Neuronal stem cell (in vitro differentiated cells): ENCODE results near the gene ZDHHC20.

Source experiments
- DNase-seq: peaks from one replicate; pipeline ENCODE4 v3.0.0-alpha.2; 2013; ENCODE audit warnings: low spot score
- H2AFZ ChIP-seq: one replicate; pipeline ENCODE4 v1.6.1; 2013; ENCODE audit warnings: mild to moderate bottlenecking, low read length, inconsistent platforms
- H2AK5ac ChIP-seq: 2 replicates; pipeline ENCODE4 v1.6.1; 2013; ENCODE audit warnings: low read depth, mild to moderate bottlenecking, inconsistent platforms, low read length, moderate library complexity, mixed read lengths
- H2BK120ac ChIP-seq: 2 replicates; pipeline ENCODE4 v1.6.1; 2013; ENCODE audit warnings: low read depth, mild to moderate bottlenecking, inconsistent platforms, low read length, moderate library complexity, mixed read lengths
- H2BK12ac ChIP-seq: one replicate; pipeline ENCODE4 v1.6.1; 2013; ENCODE audit warnings: low read length, inconsistent platforms
- H2BK15ac ChIP-seq: 2 replicates; pipeline ENCODE4 v1.6.1; 2013; ENCODE audit warnings: mild to moderate bottlenecking, low read length, inconsistent platforms, mixed read lengths
- H2BK5ac ChIP-seq: one replicate; pipeline ENCODE4 v1.6.1; 2013; ENCODE audit warnings: inconsistent platforms, mild to moderate bottlenecking, low read length, moderate library complexity
- H3K14ac ChIP-seq: one replicate; pipeline ENCODE4 v1.6.1; 2013; ENCODE audit warnings: low read length, inconsistent platforms
- H3K18ac ChIP-seq: 2 replicates; pipeline ENCODE4 v1.6.1; 2013; ENCODE audit warnings: low read length, inconsistent platforms
- H3K23ac ChIP-seq: 2 replicates; pipeline ENCODE4 v1.6.1; 2013; ENCODE audit warnings: low read depth, mild to moderate bottlenecking, mixed read lengths, low read length, inconsistent platforms; ENCODE audit not compliant: poor library complexity
- H3K27ac ChIP-seq: replicated peaks from 3 replicates; pipeline ENCODE4 v1.5.1; 2013; ENCODE audit warnings: low read length, inconsistent platforms
- H3K27me3 ChIP-seq, 3 experiments: 2 replicates each; pipeline ENCODE4 v1.6.1; 2013; ENCODE audit warnings: low read length in 3 of 3, mild to moderate bottlenecking in 2 of 3, inconsistent platforms in 1 of 3, low read depth in 1 of 3, mixed read lengths in 1 of 3, moderate library complexity in 1 of 3; ENCODE audit not compliant: control insufficient read depth in 3 of 3, insufficient read depth in 3 of 3
- H3K36me3 ChIP-seq, 2 donors: replicated peaks in 1 of 2; 2 replicates each; pipeline ENCODE4 v1.6.1; 2013; ENCODE audit warnings: low read length in 2 of 2; ENCODE audit not compliant: control insufficient read depth in 2 of 2, insufficient read depth in 2 of 2
- H3K4ac ChIP-seq: 2 replicates; pipeline ENCODE4 v1.6.1; 2013; ENCODE audit warnings: inconsistent platforms, mild to moderate bottlenecking, low read length, moderate library complexity
- H3K4me1 ChIP-seq, 2 donors: 1 replicate in 1 of 2; 2 replicates in 1 of 2; pipeline ENCODE4 v1.6.1; 2013; ENCODE audit warnings: low read length in 2 of 2, low read depth in 1 of 2; ENCODE audit not compliant: control insufficient read depth in 2 of 2, insufficient read depth in 1 of 2
- H3K4me2 ChIP-seq: one replicate; pipeline ENCODE4 v1.6.1; 2013; ENCODE audit warnings: mild to moderate bottlenecking, low read length, inconsistent platforms; ENCODE audit not compliant: insufficient read depth, poor library complexity, severe bottlenecking
- H3K4me3 ChIP-seq, 2 donors: 2 replicates each; pipeline ENCODE4 v1.5.1; 2013; ENCODE audit warnings: low read length in 2 of 2, mild to moderate bottlenecking in 2 of 2, inconsistent platforms in 1 of 2, moderate library complexity in 1 of 2
- H3K79me1 ChIP-seq: one replicate; pipeline ENCODE4 v1.6.1; 2013; ENCODE audit warnings: low read depth, mild to moderate bottlenecking, inconsistent platforms, low read length, moderate library complexity
- H3K9ac ChIP-seq: one replicate; pipeline ENCODE4 v1.6.1; 2013; ENCODE audit warnings: mild to moderate bottlenecking, low read depth, low read length, inconsistent platforms; ENCODE audit not compliant: poor library complexity
- H3K9me3 ChIP-seq, 2 donors: replicated peaks in 1 of 2; 2 replicates each; pipeline versions ENCODE3 to v1.6.1; 2013; ENCODE audit warnings: low read length in 2 of 2, mild to moderate bottlenecking in 2 of 2, inconsistent platforms in 1 of 2, low read depth in 1 of 2, mixed read lengths in 1 of 2, moderate library complexity in 1 of 2; ENCODE audit not compliant: control insufficient read depth in 2 of 2, insufficient read depth in 1 of 2
- H4K8ac ChIP-seq: one replicate; pipeline ENCODE4 v1.6.1; 2013; ENCODE audit warnings: low read depth, mild to moderate bottlenecking, inconsistent platforms, low read length, moderate library complexity
- H4K91ac ChIP-seq: one replicate; pipeline ENCODE4 v1.6.1; 2013; ENCODE audit warnings: low read length, low read depth, mild to moderate bottlenecking, inconsistent platforms; ENCODE audit not compliant: poor library complexity
- WGBS, 2 donors: extraction: QIAGEN DNeasy Blood & Tissue Kit; methylation state at CpG; one replicate each; pipeline ENCODE4 v1.1.7; 2013; ENCODE audit warnings: missing lambda C conversion rate in 2 of 2, mixed read lengths in 1 of 2; ENCODE audit not compliant: insufficient read length in 2 of 2, insufficient replicate concordance in 1 of 2; ENCODE audit errors: extremely low coverage in 2 of 2; 5-methylcytosine and 5-hydroxymethylcytosine counted together

The ZDHHC20 gene

GRCh38 chr13:21338639-21339278 is 120.3 kb downstream of the ZDHHC20 start:
- no peak overlapping the region for H3K27ac ChIP-seq
- no peak overlapping the region for H3K23ac ChIP-seq
- peak overlapping the region; percentile 74 for H2AK5ac ChIP-seq
- H3K4me2 ChIP-seq, result no peak overlapping the region
- no peak overlapping the region for H3K14ac ChIP-seq
- no peaks in the 10 kb centered on the region for H3K9me3 ChIP-seq
- H4K91ac ChIP-seq, result peak overlapping the region; percentile 86
- no peak overlapping the region for H3K4me3 ChIP-seq
- no peak overlapping the region for H3K4ac ChIP-seq
- no peak overlapping the region for H2BK120ac ChIP-seq
- no peaks in the 10 kb centered on the region for H3K36me3 ChIP-seq
- H3K9ac ChIP-seq, result peak overlapping the region; percentile 71
- no peak overlapping the region for H2BK5ac ChIP-seq
- H3K18ac ChIP-seq, result peak overlapping the region; percentile 58
- WGBS, 2 donors, result no CpG with 5 or more reads among the region's 4 CpGs
- no peak overlapping the region for H2BK15ac ChIP-seq
- H3K79me1 ChIP-seq, result no peaks in the 10 kb centered on the region
- DNase-seq, result no peak
- no peaks in the 10 kb centered on the region for H3K27me3 ChIP-seq
- no peak overlapping the region for H4K8ac ChIP-seq
- no peak overlapping the region for H2BK12ac ChIP-seq
- H2AFZ ChIP-seq, result peak overlapping the region; percentile 69
- H3K4me1 ChIP-seq, result peaks cover 4 to 11% of the 10 kb centered on the region in 2 donors

GRCh38 chr13:21338156-21338555 is 120.9 kb downstream of the ZDHHC20 start:
- Histone ChIP-seq H3K4me1 (peaks cover 4 to 11% of the 10 kb centered on the region in 2 donors), H3K27ac (no peak overlapping the region), H2BK120ac (no peak overlapping the region), H3K79me1 (no peaks in the 10 kb centered on the region), H3K36me3 (no peaks in the 10 kb centered on the region), H3K4ac (no peak overlapping the region), H4K8ac (no peak overlapping the region), H3K14ac (no peak overlapping the region), H3K4me3 (no peak overlapping the region), H2AK5ac (no peak overlapping the region), H2BK12ac (no peak overlapping the region), H3K23ac (no peak overlapping the region), H3K4me2 (no peak overlapping the region), H4K91ac (no peak overlapping the region), H2AFZ (peak overlapping the region; percentile 69), H3K9ac (no peak overlapping the region), H3K9me3 (no peaks in the 10 kb centered on the region), H3K27me3 (no peaks in the 10 kb centered on the region), H2BK5ac (no peak overlapping the region), H3K18ac (peak overlapping the region; percentile 1), H2BK15ac (no peak overlapping the region)
- no CpG with 5 or more reads among the region's 6 CpGs for WGBS, 2 donors
- DNase-seq, result no peak

- peak overlapping the region; percentile 82 for H3K23ac ChIP-seq
Observed at GRCh38 chr13:21336609-21337349, 122.3 kb downstream of the ZDHHC20 start.

GRCh38 chr13:21333186-21333585 is 125.9 kb downstream of the ZDHHC20 start:
- no peak for DNase-seq
- no peak overlapping the region for H3K23ac ChIP-seq
- no peaks in the 10 kb centered on the region for H3K36me3 ChIP-seq
- no peak overlapping the region for H2BK12ac ChIP-seq
- no peak overlapping the region for H3K27ac ChIP-seq
- H3K4ac ChIP-seq, result no peak overlapping the region
- H3K79me1 ChIP-seq, result no peaks in the 10 kb centered on the region
- no peak overlapping the region for H3K14ac ChIP-seq
- no peak overlapping the region for H3K18ac ChIP-seq
- no peak overlapping the region for H3K4me3 ChIP-seq
- no peak overlapping the region for H2BK15ac ChIP-seq
- WGBS, 2 donors, result no CpG with 5 or more reads among the region's 2 CpGs
- peaks cover 0 to 5% of the 10 kb centered on the region in 2 donors for H3K4me1 ChIP-seq
- no peak overlapping the region for H2BK5ac ChIP-seq
- no peaks in the 10 kb centered on the region for H3K27me3 ChIP-seq
- H2AFZ ChIP-seq, result no peak overlapping the region
- no peak overlapping the region for H4K91ac ChIP-seq
- H2AK5ac ChIP-seq, result no peak overlapping the region
- no peak overlapping the region for H4K8ac ChIP-seq
- no peaks in the 10 kb centered on the region for H3K9me3 ChIP-seq
- H2BK120ac ChIP-seq, result no peak overlapping the region
- H3K9ac ChIP-seq, result no peak overlapping the region
- H3K4me2 ChIP-seq, result no peak overlapping the region

More at GRCh38 chr13:21336609-21337349, 122.3 kb downstream of the ZDHHC20 start:
- Histone ChIP-seq H3K27me3 (no peaks in the 10 kb centered on the region), H2BK120ac (no peak overlapping the region), H3K79me1 (no peaks in the 10 kb centered on the region), H3K4me2 (no peak overlapping the region), H2BK12ac (peak overlapping the region; percentile 30), H4K91ac (peak overlapping the region; percentile 28), H3K36me3 (no peaks in the 10 kb centered on the region), H3K9ac (peak overlapping the region; percentile 31), H2BK5ac (no peak overlapping the region), H3K18ac (peak overlapping the region; percentile 58), H3K4ac (no peak overlapping the region), H4K8ac (peak overlapping the region; percentile 44), H3K9me3 (no peaks in the 10 kb centered on the region), H3K27ac (no peak overlapping the region), H3K4me1 (peaks cover 4 to 11% of the 10 kb centered on the region in 2 donors), H2BK15ac (peak overlapping the region; percentile 24), H3K14ac (peak overlapping the region; percentile 72), H2AK5ac (peak overlapping the region; percentile 11), H3K4me3 (no peak overlapping the region), H2AFZ (peak overlapping the region; percentile 25)
- no CpG with 5 or more reads among the region's 10 CpGs for WGBS, 2 donors
- DNase-seq, result no peak
